Prostate gland (tissue), 2 donors: ENCODE results near the gene ZBTB47.

Source experiments
- POLR2A ChIP-seq: fragments of 450-650 bp; IDR thresholded peaks from one replicate; pipeline ENCODE4 v1.6.1; 2016; ENCODE audit warnings: antibody characterized with exemption, mild to moderate bottlenecking
- POLR2AphosphoS5 ChIP-seq: sonication (generic); formaldehyde crosslinking; IDR thresholded peaks from one replicate; pipeline ENCODE4 v1.6.1; 2017; ENCODE audit warnings: antibody characterized with exemption
- TF ChIP-seq, protein P1 (sequence below), 4 experiments: fragments of 200-600 bp in 2 of 4; fragments of 450-650 bp in 2 of 4; sonication (generic) in 2 of 4; IDR thresholded peaks; 1 replicate in 3 of 4; 2 replicates in 1 of 4; pipeline ENCODE4 v1.5.1; 2016 to 2019; ENCODE audit warnings: antibody characterized with exemption in 4 of 4, mild to moderate bottlenecking in 2 of 4, moderate library complexity in 2 of 4

DNA sequence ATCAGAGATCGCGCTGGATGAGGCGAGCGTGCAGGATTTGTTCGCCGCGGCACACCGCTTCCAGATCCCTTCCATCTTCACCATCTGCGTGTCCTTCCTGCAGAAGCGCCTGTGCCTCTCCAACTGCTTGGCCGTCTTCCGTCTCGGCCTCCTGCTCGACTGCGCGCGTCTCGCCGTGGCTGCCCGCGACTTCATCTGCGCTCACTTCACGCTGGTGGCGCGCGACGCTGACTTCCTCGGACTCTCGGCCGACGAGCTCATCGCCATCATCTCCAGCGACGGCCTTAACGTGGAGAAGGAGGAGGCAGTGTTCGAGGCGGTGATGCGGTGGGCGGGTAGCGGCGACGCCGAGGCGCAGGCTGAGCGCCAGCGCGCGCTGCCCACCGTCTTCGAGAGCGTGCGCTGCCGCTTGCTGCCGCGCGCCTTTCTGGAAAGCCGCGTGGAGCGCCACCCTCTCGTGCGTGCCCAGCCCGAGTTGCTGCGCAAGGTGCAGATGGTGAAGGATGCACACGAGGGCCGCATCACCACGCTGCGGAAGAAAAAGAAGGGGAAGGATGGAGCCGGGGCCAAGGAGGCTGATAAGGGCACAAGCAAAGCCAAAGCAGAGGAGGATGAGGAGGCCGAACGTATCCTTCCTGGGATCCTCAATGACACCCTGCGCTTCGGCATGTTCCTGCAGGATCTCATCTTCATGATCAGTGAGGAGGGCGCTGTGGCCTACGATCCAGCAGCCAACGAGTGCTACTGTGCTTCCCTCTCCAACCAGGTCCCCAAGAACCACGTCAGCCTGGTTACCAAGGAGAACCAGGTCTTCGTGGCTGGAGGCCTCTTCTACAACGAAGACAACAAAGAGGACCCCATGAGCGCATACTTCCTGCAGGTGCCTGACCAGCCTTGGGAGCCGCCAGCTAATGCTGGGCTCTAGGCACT is 32.7 kb downstream of the ZBTB47 start:
- no peak for TF ChIP-seq POLR2AphosphoS5
- TF ChIP-seq, protein P1, sequence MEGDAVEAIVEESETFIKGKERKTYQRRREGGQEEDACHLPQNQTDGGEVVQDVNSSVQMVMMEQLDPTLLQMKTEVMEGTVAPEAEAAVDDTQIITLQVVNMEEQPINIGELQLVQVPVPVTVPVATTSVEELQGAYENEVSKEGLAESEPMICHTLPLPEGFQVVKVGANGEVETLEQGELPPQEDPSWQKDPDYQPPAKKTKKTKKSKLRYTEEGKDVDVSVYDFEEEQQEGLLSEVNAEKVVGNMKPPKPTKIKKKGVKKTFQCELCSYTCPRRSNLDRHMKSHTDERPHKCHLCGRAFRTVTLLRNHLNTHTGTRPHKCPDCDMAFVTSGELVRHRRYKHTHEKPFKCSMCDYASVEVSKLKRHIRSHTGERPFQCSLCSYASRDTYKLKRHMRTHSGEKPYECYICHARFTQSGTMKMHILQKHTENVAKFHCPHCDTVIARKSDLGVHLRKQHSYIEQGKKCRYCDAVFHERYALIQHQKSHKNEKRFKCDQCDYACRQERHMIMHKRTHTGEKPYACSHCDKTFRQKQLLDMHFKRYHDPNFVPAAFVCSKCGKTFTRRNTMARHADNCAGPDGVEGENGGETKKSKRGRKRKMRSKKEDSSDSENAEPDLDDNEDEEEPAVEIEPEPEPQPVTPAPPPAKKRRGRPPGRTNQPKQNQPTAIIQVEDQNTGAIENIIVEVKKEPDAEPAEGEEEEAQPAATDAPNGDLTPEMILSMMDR (IDR thresholded peaks at IDR 0.05): no peak
- TF ChIP-seq POLR2A: no peak
